ENCODE results near the gene SLC66A2. TPM values are rescaled to one million over a fixed set of nuclear protein-coding genes. Genes with fewer than 3 reads are reported as not detected.

SLC66A2 gene
- total RNA-seq, 2 experiments from 2014 or later: 26.0 to 26.8 TPM

- intact Hi-C loops (cut with micrococcal nuclease): no loop called here
- CTCF ChIA-PET: no interaction called here
- Mint-ChIP-seq H3K4me3 (no peak overlapping the region), H3K36me3 (ENCODE audit: low read depth) (peaks cover 13% of the 10 kb centered on the region), H3K9me3 (no peaks in the 10 kb centered on the region), H3K4me1 (ENCODE audit: low read depth) (peaks cover 6% of the 10 kb centered on the region), H3K27ac (no peak overlapping the region), H3K27me3 (ENCODE audit: low read depth) (no peaks in the 10 kb centered on the region)
- no peak for DNase-seq
Observed at GRCh38 chr18:79905389-79905911, 46.0 kb downstream of the SLC66A2 start.

- intact Hi-C loops (cut with micrococcal nuclease): no loop called here
- H3K4me1 Mint-ChIP-seq (ENCODE audit: low read depth): peaks cover 5% of the 10 kb centered on the region
Observed at GRCh38 chr18:79904357-79905147, 46.9 kb downstream of the SLC66A2 start.

GRCh38 chr18:79903787-79904356 is 47.6 kb downstream of the SLC66A2 start:
- CTCF ChIA-PET: no interaction called here
- Mint-ChIP-seq H3K4me1 (ENCODE audit: low read depth) (peaks cover 5% of the 10 kb centered on the region), H3K36me3 (ENCODE audit: low read depth) (peaks cover 8% of the 10 kb centered on the region), H3K4me3 (no peak overlapping the region), H3K27me3 (ENCODE audit: low read depth) (no peaks in the 10 kb centered on the region), H3K27ac (no peak overlapping the region), H3K9me3 (peaks cover 1% of the 10 kb centered on the region)
- DNase-seq: no peak
- intact Hi-C loops (cut with micrococcal nuclease): no loop called here

More at GRCh38 chr18:79904357-79905147, 46.9 kb downstream of the SLC66A2 start:
- H3K36me3 Mint-ChIP-seq (ENCODE audit: low read depth): peaks cover 14% of the 10 kb centered on the region
- H3K9me3 Mint-ChIP-seq: peaks cover 1% of the 10 kb centered on the region
- H3K27ac Mint-ChIP-seq: no peak overlapping the region
- H3K27me3 Mint-ChIP-seq (ENCODE audit: low read depth): no peaks in the 10 kb centered on the region
- no peak for DNase-seq
- H3K4me3 Mint-ChIP-seq: no peak overlapping the region
- CTCF ChIA-PET: no interaction called here

GRCh38 chr18:79903071-79903635 is 48.3 kb downstream of the SLC66A2 start:
- CTCF ChIA-PET: no interaction called here
- Mint-ChIP-seq H3K9me3 (peaks cover 1% of the 10 kb centered on the region), H3K4me3 (no peak overlapping the region), H3K27ac (no peak overlapping the region), H3K4me1 (ENCODE audit: low read depth) (peaks cover 5% of the 10 kb centered on the region), H3K27me3 (ENCODE audit: low read depth) (no peaks in the 10 kb centered on the region), H3K36me3 (ENCODE audit: low read depth) (peaks cover 5% of the 10 kb centered on the region)
- no peak for DNase-seq
- intact Hi-C loops (cut with micrococcal nuclease): no loop called here

- CTCF ChIA-PET: no interaction called here
- H3K27me3 Mint-ChIP-seq (ENCODE audit: low read depth): peaks cover under 1% of the 10 kb centered on the region
- H3K27ac Mint-ChIP-seq: no peak overlapping the region
- DNase-seq: no peak
- intact Hi-C loops (cut with micrococcal nuclease): no loop called here
- peaks cover 8% of the 10 kb centered on the region for H3K36me3 Mint-ChIP-seq (ENCODE audit: low read depth)
- peaks cover 5% of the 10 kb centered on the region for H3K4me1 Mint-ChIP-seq (ENCODE audit: low read depth)
- H3K9me3 Mint-ChIP-seq: peaks cover 5% of the 10 kb centered on the region
- no peak overlapping the region for H3K4me3 Mint-ChIP-seq
Observed at GRCh38 chr18:79902640-79903039, 48.8 kb downstream of the SLC66A2 start.

GRCh38 chr18:79902075-79902474 is 49.4 kb downstream of the SLC66A2 start:
- Mint-ChIP-seq H3K9me3 (peaks cover 9% of the 10 kb centered on the region), H3K27ac (no peak overlapping the region), H3K36me3 (ENCODE audit: low read depth) (peaks cover 8% of the 10 kb centered on the region), H3K4me1 (ENCODE audit: low read depth) (peaks cover 5% of the 10 kb centered on the region), H3K4me3 (no peak overlapping the region), H3K27me3 (ENCODE audit: low read depth) (peaks cover 3% of the 10 kb centered on the region)
- intact Hi-C loops (cut with micrococcal nuclease): no loop called here
- CTCF ChIA-PET: no interaction called here
- DNase-seq: no peak

GRCh38 chr18:79901665-79902064 is 49.8 kb downstream of the SLC66A2 start:
- no peak overlapping the region for H3K4me3 Mint-ChIP-seq
- peaks cover 13% of the 10 kb centered on the region for H3K9me3 Mint-ChIP-seq
- H3K36me3 Mint-ChIP-seq (ENCODE audit: low read depth): peaks cover 8% of the 10 kb centered on the region
- CTCF ChIA-PET: no interaction called here
- H3K27ac Mint-ChIP-seq: no peak overlapping the region
- DNase-seq: no peak
- H3K27me3 Mint-ChIP-seq (ENCODE audit: low read depth): peaks cover 3% of the 10 kb centered on the region
- intact Hi-C loops (cut with micrococcal nuclease): no loop called here
- H3K4me1 Mint-ChIP-seq (ENCODE audit: low read depth): peaks cover 5% of the 10 kb centered on the region

- no peak overlapping the region for H3K27ac Mint-ChIP-seq
- H3K9me3 Mint-ChIP-seq: peaks cover 16% of the 10 kb centered on the region
- H3K4me3 Mint-ChIP-seq: no peak overlapping the region
- H3K27me3 Mint-ChIP-seq (ENCODE audit: low read depth): peaks cover 3% of the 10 kb centered on the region
- peaks cover 1% of the 10 kb centered on the region for H3K4me1 Mint-ChIP-seq (ENCODE audit: low read depth)
- H3K36me3 Mint-ChIP-seq (ENCODE audit: low read depth): peaks cover 8% of the 10 kb centered on the region
- intact Hi-C loops (cut with micrococcal nuclease): no loop called here
- CTCF ChIA-PET: no interaction called here
- no peak for DNase-seq
Observed at GRCh38 chr18:79900610-79901570, 50.6 kb downstream of the SLC66A2 start.

GRCh38 chr18:79899609-79900445 is 51.6 kb downstream of the SLC66A2 start:
- H3K4me1 Mint-ChIP-seq (ENCODE audit: low read depth): no peaks in the 10 kb centered on the region
- peaks cover 25% of the 10 kb centered on the region for H3K9me3 Mint-ChIP-seq
- CTCF ChIA-PET: no interaction called here
- H3K4me3 Mint-ChIP-seq: no peak overlapping the region
- peaks cover 3% of the 10 kb centered on the region for H3K27me3 Mint-ChIP-seq (ENCODE audit: low read depth)
- intact Hi-C loops (cut with micrococcal nuclease): no loop called here
- H3K36me3 Mint-ChIP-seq (ENCODE audit: low read depth): peaks cover 8% of the 10 kb centered on the region
- DNase-seq: no peak
- no peak overlapping the region for H3K27ac Mint-ChIP-seq

GRCh38 chr18:79898952-79899608 is 52.4 kb downstream of the SLC66A2 start:
- Mint-ChIP-seq H3K27ac (no peak overlapping the region), H3K9me3 (peaks cover 31% of the 10 kb centered on the region), H3K4me3 (no peak overlapping the region), H3K36me3 (ENCODE audit: low read depth) (peaks cover 8% of the 10 kb centered on the region), H3K27me3 (ENCODE audit: low read depth) (peaks cover 3% of the 10 kb centered on the region), H3K4me1 (ENCODE audit: low read depth) (no peaks in the 10 kb centered on the region)
- CTCF ChIA-PET: interaction anchor here (0.7 kb wide), 1 partner anchor 261 kb away, joined by 3 read pairs; no protein-coding TSS in a partner anchor
- DNase-seq: no peak
- intact Hi-C loops (cut with micrococcal nuclease): no loop called here

Measured in activated naive CD4-positive, alpha-beta T cell treated with anti-CD3 and anti-CD28 coated beads for 36 hours (primary cell).